Measurements from ENCODE around the gene JPH2.

Gene JPH2

DNA sequence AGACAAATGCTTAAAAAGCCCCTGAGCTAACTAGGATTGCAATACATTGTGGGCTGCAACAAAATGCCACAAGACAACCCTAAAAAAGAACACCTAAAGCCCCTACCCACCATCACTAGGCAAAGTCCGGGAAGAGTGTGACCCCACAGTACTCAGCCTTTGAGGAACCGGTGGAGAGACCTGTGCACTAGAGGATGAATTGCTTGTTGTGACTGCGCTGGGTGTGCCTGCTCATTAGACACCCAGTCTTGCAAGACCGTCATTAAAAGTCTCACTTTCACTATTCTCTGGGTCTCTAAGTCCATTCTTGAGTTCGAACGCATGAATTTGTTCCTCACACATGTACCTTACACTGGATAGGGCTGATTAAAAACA, 88.7 kb downstream of the JPH2 start:
- no peak for DNase-seq

- no peak for DNase-seq
Measured at GRCh38 chr20:44097521-44098255, 89.3 kb downstream of the JPH2 start.

DNA sequence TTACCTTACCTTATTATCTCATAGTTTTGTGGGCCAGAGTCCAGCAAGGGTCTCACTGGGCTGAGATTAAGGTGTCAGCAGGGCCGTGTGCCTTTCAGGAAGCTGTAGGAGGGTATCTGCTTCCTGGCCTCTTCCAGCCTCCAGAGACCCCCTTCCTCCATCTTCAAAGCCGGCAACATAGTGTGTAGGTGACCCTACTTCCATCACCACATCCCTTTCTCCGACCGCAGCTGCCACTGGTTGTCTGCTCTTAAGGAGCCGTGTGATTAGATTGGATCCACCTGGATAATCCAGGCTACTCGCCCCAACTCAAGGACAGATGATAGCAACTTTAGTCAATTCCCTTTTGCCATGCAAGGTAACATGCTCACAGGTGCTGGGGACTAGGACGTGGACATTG, 91.2 kb downstream of the JPH2 start:
- DNase-seq, result no peak

- DNase-seq, result no peak
Measured at GRCh38 chr20:44093249-44093582, 93.8 kb downstream of the JPH2 start.

DNA sequence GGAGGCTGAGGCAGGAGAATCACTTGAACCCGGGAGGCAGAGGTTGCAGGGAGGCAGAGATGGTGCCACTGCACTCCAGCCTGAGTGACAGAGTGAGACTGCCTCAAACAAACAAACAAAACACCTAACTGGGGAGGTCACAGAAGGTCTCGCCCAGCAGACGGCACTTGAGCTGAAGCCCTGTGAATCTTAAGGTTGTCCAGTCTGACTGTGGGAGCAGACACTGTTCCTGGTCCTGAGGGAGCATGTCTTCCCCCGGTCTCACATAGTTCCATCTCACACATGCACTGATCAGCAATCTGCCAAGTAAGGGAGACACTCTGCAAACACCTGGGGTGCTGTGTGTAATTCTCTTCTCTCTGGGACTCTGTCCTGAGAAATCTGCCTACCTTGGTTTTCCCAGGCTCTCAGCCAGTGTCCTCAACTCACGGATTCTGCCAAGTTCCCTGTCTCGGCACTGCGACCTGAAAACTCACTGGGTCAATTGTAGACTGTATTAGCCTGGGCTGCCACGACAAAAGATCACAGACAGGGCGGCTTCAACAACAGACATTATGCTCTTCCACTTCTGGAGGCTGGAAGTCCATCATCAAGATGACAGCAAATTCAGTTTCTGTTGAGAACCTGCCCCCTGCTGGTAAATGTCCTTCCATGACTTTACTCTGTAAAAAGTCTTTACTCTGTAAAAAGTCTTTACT, 94.3 kb downstream of the JPH2 start:
- DNase-seq, result peak; percentile 61

DNA sequence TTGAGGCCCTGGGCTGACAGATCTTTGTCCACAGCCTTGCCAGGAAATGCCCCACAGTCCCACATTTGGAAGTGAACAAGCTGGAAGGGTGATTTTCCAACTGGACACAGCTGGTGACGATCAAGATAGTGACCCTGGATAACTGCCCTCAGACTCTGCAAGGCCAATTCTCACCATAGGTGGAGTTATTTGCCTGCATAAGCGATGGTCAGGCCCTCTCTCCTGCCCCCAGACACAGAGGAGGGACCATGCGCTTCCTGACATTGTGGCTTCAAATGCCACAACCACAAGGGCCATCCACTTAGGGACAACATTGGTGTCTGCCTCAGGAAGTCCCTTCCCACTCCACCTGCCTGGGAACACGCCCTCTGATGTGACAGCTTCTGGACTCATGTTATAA, 96.0 kb downstream of the JPH2 start:
- DNase-seq, result no peak

- DNase-seq, result peak; percentile 34
Measured at GRCh38 chr20:44089987-44090674, 96.9 kb downstream of the JPH2 start.

- no peak for DNase-seq
Measured at GRCh38 chr20:44087857-44088120, 99.2 kb downstream of the JPH2 start.

GRCh38 chr20:44087051-44087856, 99.7 kb downstream of the JPH2 start:
- DNase-seq, result no peak

DNA sequence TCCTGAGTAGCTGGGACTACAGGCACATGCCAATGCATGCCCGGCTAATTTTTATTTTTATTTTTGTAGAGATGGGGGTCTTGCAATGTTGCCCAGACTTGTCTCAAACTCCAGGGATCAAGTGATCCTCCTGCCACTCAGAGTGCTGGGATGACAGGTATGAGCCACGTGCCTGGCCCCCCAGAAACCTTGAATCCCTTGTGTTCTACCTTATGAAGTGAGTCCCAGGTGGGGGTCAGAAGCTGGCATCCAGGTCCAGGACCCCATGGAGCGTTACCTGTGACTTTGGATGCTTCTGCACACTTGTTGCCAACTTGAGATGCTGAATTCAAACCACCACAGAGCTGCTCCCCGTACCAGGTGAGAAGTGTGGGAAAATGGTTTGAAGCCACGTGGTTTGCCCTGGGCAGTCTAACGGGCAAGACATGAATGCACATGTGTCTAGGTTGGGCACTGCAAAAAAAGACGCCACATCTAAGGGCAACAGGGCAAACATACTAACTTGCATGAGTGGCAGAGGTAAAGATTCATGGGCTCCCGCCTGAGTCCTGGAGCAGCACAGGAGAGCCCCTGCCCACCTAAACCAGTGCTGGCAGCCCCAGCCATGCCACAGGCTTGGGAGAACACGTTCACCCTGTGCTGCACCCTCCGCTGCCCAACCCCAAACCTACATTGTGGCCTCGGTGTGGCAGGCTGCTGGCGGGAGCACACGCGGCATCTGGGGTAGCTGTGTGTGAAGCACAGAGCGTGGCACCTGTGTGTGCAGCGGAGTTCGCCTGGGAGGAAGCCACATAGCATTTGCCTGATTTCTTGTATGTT, 101.2 kb downstream of the JPH2 start:
- DNase-seq, result no peak

DNA sequence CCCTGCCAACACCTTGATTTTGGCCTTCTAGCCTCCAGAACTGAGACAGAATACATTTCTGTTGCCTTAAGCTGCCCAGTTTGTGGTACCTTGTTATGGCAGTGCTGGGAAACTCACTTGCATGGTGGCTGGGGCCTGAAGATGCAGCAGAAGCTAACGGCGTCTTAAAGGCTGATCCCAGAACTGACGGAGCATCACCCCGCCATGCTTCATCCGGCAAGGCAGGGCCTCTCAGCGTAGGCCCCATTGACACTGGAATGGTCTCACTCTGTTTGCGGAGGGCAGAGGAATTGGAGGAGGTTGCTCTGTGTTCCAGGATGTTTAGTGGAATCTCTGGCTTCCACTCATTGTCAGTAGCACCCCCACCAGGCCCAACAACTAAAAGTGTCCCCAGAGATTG, 102.1 kb downstream of the JPH2 start:
- no peak for DNase-seq

DNA sequence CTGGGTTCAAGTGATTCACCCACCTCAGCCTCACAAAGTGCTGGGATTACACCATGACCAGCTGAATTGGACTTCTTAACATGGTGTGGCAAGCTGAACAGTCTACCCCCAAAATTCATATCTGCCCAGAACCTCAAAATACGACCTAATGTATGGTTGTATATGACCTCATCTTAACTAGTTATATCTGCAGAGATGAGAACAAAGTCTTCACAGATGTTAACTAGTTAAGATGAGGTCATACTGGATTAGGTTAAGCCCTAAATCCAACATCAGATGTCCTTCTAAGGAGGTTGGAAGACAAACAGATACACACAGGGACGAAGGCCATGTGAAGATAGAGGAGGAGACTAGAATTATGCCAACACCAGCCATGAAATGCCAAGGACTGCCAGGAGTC, 102.5 kb downstream of the JPH2 start:
- no peak for DNase-seq

GRCh38 chr20:44083220-44083933, 103.6 kb downstream of the JPH2 start:
- DNase-seq, result no peak

GRCh38 chr20:44081888-44082287, 105.1 kb downstream of the JPH2 start:
- DNase-seq, result no peak

- DNase-seq, result no peak
Measured at GRCh38 chr20:44081476-44081875, 105.5 kb downstream of the JPH2 start.

- DNase-seq, result peak; percentile 94
Measured at GRCh38 chr20:44080646-44081267, 106.2 kb downstream of the JPH2 start.

DNA sequence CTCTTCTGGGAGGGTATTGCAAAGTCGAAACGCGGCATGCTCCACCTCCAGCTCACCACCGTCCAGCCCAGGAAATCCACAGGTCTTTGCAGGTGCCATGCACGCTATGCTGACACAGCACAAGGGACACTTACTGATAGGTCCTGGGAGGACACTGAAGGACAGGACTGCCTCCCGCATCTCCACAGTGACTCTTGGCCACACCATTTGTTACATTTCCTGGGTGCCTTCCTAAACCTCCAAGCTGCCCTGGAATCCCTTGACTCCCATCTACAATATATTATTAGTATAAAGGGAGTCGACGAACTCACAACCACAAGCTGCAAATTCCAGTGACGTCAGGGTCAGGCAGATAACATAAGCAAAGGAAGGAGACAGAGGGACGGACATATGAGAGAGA, 106.9 kb downstream of the JPH2 start:
- DNase-seq, result no peak

DNA sequence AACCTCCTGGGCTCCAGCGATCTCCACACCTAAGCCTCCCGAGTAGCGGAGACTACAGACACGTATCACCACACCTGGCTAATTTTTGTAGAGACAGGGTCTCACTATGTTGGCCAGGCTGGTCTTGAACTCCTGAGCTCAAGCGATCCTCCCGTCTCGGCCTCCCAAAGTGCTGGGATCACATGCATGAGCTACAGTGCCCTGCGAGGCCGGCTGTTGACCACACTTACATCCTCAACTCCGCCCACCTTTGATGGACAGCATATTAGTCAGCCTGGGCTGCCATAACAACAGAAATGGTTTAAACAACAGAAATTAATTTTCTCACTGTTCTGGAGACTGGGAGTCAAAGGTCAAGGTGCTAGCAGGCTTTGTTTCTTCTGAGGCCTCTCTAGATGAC, 107.7 kb downstream of the JPH2 start:
- DNase-seq, result no peak

GRCh38 chr20:44075950-44076232, 111.1 kb downstream of the JPH2 start:
- no peak for DNase-seq

DNA sequence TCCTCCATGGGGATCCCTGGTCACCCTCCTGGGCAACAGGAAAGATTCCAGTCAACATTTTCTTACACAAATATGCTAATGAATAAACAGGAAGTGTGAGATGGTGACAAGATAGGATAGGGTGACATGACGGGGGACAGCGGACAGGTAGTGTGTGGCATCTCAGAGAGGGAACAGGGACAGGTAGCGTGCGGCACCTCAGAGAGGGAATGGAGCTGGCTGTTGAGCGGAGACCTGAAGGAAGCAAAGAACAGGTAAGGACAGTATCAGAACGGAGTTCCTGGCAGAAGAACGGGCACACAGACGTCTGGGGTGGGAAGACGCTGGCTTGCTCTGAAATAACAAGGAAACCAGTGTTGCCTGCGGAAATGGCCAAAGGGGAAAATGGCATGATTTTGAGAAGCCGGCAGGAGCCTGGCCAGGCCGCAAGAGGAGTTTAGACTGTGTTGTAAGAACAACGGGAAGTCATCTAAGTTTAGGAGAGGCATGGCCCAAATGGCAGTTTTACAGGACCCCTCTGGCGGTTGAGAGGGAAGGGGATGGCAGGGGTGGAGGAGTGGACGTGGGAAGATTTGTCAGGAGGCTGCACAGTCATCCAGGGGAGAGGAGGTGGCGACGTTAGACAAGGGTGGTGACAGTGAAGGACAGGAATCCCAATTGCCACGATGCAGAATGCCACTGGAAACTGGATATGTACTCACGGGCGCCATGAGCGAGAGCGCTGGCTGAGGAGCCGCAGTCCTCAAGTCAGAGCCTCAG, 111.6 kb downstream of the JPH2 start:
- DNase-seq, result no peak

Data from eye (tissue), 1 donor.